Neuronal stem cell (in vitro differentiated cells): Measurements from ENCODE around the gene ZNF385B.

Source experiments
- DNase-seq: peaks from one replicate; pipeline ENCODE4 v3.0.0-alpha.2; 2013; ENCODE audit warnings: low spot score
- H2AFZ ChIP-seq: one replicate; pipeline ENCODE4 v1.6.1; 2013; ENCODE audit warnings: mild to moderate bottlenecking, low read length, inconsistent platforms
- H2AK5ac ChIP-seq: 2 replicates; pipeline ENCODE4 v1.6.1; 2013; ENCODE audit warnings: low read depth, mild to moderate bottlenecking, inconsistent platforms, low read length, moderate library complexity, mixed read lengths
- H2BK120ac ChIP-seq: 2 replicates; pipeline ENCODE4 v1.6.1; 2013; ENCODE audit warnings: low read depth, mild to moderate bottlenecking, inconsistent platforms, low read length, moderate library complexity, mixed read lengths
- H2BK12ac ChIP-seq: one replicate; pipeline ENCODE4 v1.6.1; 2013; ENCODE audit warnings: low read length, inconsistent platforms
- H2BK15ac ChIP-seq: 2 replicates; pipeline ENCODE4 v1.6.1; 2013; ENCODE audit warnings: mild to moderate bottlenecking, low read length, inconsistent platforms, mixed read lengths
- H2BK5ac ChIP-seq: one replicate; pipeline ENCODE4 v1.6.1; 2013; ENCODE audit warnings: inconsistent platforms, mild to moderate bottlenecking, low read length, moderate library complexity
- H3K14ac ChIP-seq: one replicate; pipeline ENCODE4 v1.6.1; 2013; ENCODE audit warnings: low read length, inconsistent platforms
- H3K18ac ChIP-seq: 2 replicates; pipeline ENCODE4 v1.6.1; 2013; ENCODE audit warnings: low read length, inconsistent platforms
- H3K23ac ChIP-seq: 2 replicates; pipeline ENCODE4 v1.6.1; 2013; ENCODE audit warnings: low read depth, mild to moderate bottlenecking, mixed read lengths, low read length, inconsistent platforms; ENCODE audit not compliant: poor library complexity
- H3K27ac ChIP-seq: replicated peaks from 3 replicates; pipeline ENCODE4 v1.5.1; 2013; ENCODE audit warnings: low read length, inconsistent platforms
- H3K27me3 ChIP-seq, 3 experiments: 2 replicates each; pipeline ENCODE4 v1.6.1; 2013; ENCODE audit warnings: low read length in 3 of 3, mild to moderate bottlenecking in 2 of 3, inconsistent platforms in 1 of 3, low read depth in 1 of 3, mixed read lengths in 1 of 3, moderate library complexity in 1 of 3; ENCODE audit not compliant: control insufficient read depth in 3 of 3, insufficient read depth in 3 of 3
- H3K36me3 ChIP-seq, 2 donors: replicated peaks in 1 of 2; 2 replicates each; pipeline ENCODE4 v1.6.1; 2013; ENCODE audit warnings: low read length in 2 of 2; ENCODE audit not compliant: control insufficient read depth in 2 of 2, insufficient read depth in 2 of 2
- H3K4ac ChIP-seq: 2 replicates; pipeline ENCODE4 v1.6.1; 2013; ENCODE audit warnings: inconsistent platforms, mild to moderate bottlenecking, low read length, moderate library complexity
- H3K4me1 ChIP-seq, 2 donors: 1 replicate in 1 of 2; 2 replicates in 1 of 2; pipeline ENCODE4 v1.6.1; 2013; ENCODE audit warnings: low read length in 2 of 2, low read depth in 1 of 2; ENCODE audit not compliant: control insufficient read depth in 2 of 2, insufficient read depth in 1 of 2
- H3K4me2 ChIP-seq: one replicate; pipeline ENCODE4 v1.6.1; 2013; ENCODE audit warnings: mild to moderate bottlenecking, low read length, inconsistent platforms; ENCODE audit not compliant: insufficient read depth, poor library complexity, severe bottlenecking
- H3K4me3 ChIP-seq, 2 donors: 2 replicates each; pipeline ENCODE4 v1.5.1; 2013; ENCODE audit warnings: low read length in 2 of 2, mild to moderate bottlenecking in 2 of 2, inconsistent platforms in 1 of 2, moderate library complexity in 1 of 2
- H3K79me1 ChIP-seq: one replicate; pipeline ENCODE4 v1.6.1; 2013; ENCODE audit warnings: low read depth, mild to moderate bottlenecking, inconsistent platforms, low read length, moderate library complexity
- H3K9ac ChIP-seq: one replicate; pipeline ENCODE4 v1.6.1; 2013; ENCODE audit warnings: mild to moderate bottlenecking, low read depth, low read length, inconsistent platforms; ENCODE audit not compliant: poor library complexity
- H3K9me3 ChIP-seq, 2 donors: replicated peaks in 1 of 2; 2 replicates each; pipeline versions ENCODE3 to v1.6.1; 2013; ENCODE audit warnings: low read length in 2 of 2, mild to moderate bottlenecking in 2 of 2, inconsistent platforms in 1 of 2, low read depth in 1 of 2, mixed read lengths in 1 of 2, moderate library complexity in 1 of 2; ENCODE audit not compliant: control insufficient read depth in 2 of 2, insufficient read depth in 1 of 2
- H4K8ac ChIP-seq: one replicate; pipeline ENCODE4 v1.6.1; 2013; ENCODE audit warnings: low read depth, mild to moderate bottlenecking, inconsistent platforms, low read length, moderate library complexity
- H4K91ac ChIP-seq: one replicate; pipeline ENCODE4 v1.6.1; 2013; ENCODE audit warnings: low read length, low read depth, mild to moderate bottlenecking, inconsistent platforms; ENCODE audit not compliant: poor library complexity
- WGBS, 2 donors: extraction: QIAGEN DNeasy Blood & Tissue Kit; methylation state at CpG; one replicate each; pipeline ENCODE4 v1.1.7; 2013; ENCODE audit warnings: missing lambda C conversion rate in 2 of 2, mixed read lengths in 1 of 2; ENCODE audit not compliant: insufficient read length in 2 of 2, insufficient replicate concordance in 1 of 2; ENCODE audit errors: extremely low coverage in 2 of 2; 5-methylcytosine and 5-hydroxymethylcytosine counted together

Gene ZNF385B

DNA sequence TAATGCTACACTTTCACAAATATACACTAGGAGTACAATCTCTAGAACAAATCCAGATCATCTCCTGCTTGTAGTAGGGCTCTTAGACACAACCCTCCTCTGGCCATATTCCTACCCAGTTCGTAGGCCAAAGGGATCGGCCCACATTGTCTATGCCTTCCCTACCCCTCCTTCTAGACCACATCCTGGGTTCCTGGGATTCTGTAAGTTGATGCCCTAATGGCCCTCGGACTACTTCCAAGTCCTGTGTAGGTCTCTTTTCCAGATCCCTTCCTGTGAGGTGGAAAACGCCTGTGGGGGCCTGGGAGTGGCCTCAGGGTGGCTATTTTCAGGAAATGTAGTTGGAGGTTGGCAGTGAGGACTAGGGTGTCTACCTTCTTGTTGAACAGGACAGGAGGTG, 289.7 kb downstream of the ZNF385B start:
- H3K4me1 ChIP-seq = peaks cover 0 to 3% of the 10 kb centered on the region in 2 donors
- H3K18ac ChIP-seq = no peak overlapping the region
- no peak for DNase-seq
- no peak overlapping the region for H2AFZ ChIP-seq
- H4K8ac ChIP-seq = no peak overlapping the region
- no peak overlapping the region for H3K27ac ChIP-seq
- H3K9ac ChIP-seq = no peak overlapping the region
- no peak overlapping the region for H3K4me3 ChIP-seq
- peaks cover 0 to 4% of the 10 kb centered on the region in 2 donors for H3K9me3 ChIP-seq
- H3K79me1 ChIP-seq = no peaks in the 10 kb centered on the region
- no peak overlapping the region for H2BK12ac ChIP-seq
- no peak overlapping the region for H2AK5ac ChIP-seq
- H4K91ac ChIP-seq = no peak overlapping the region
- no peak overlapping the region for H2BK120ac ChIP-seq
- H3K23ac ChIP-seq = no peak overlapping the region
- no peak overlapping the region for H2BK5ac ChIP-seq
- H3K36me3 ChIP-seq = peaks cover 0 to 1% of the 10 kb centered on the region in 2 donors
- H2BK15ac ChIP-seq = no peak overlapping the region
- H3K14ac ChIP-seq = no peak overlapping the region
- H3K27me3 ChIP-seq = no peaks in the 10 kb centered on the region
- no CpG with 5 or more reads among the region's 4 CpGs for WGBS, 2 donors
- no peak overlapping the region for H3K4ac ChIP-seq
- no peak overlapping the region for H3K4me2 ChIP-seq

DNA sequence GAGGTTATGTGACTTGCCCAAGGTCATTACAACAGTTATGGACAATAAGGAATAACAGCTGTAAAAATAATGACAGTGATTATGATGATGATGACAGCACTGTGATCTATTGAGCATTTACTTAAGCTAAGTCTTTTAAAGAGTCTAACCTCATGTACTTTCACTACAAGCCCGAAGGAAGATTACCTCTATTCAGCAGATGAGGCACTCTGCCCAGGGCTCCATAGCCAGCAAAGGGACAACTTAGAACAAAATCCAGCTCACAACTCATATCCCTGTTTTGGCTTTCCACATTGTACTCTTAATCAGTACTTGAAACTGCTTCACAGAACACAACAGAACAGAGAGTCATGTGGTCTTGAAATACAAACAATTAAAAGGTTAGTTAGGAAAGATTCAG, 290.2 kb downstream of the ZNF385B start:
- H3K9ac ChIP-seq = no peak overlapping the region
- H3K4ac ChIP-seq = no peak overlapping the region
- H3K27me3 ChIP-seq = no peaks in the 10 kb centered on the region
- no peak overlapping the region for H4K91ac ChIP-seq
- no CpG with 5 or more reads among the region's 1 CpG for WGBS, 2 donors
- no peak overlapping the region for H4K8ac ChIP-seq
- no peak overlapping the region for H2BK5ac ChIP-seq
- DNase-seq = no peak
- H2BK120ac ChIP-seq = no peak overlapping the region
- H3K36me3 ChIP-seq = peaks cover 0 to 1% of the 10 kb centered on the region in 2 donors
- H3K4me2 ChIP-seq = no peak overlapping the region
- no peak overlapping the region for H2AK5ac ChIP-seq
- no peak overlapping the region for H3K18ac ChIP-seq
- H3K23ac ChIP-seq = no peak overlapping the region
- H2AFZ ChIP-seq = no peak overlapping the region
- H3K27ac ChIP-seq = no peak overlapping the region
- H2BK12ac ChIP-seq = no peak overlapping the region
- no peak overlapping the region for H2BK15ac ChIP-seq
- no peaks in the 10 kb centered on the region for H3K79me1 ChIP-seq
- H3K4me3 ChIP-seq = no peak overlapping the region
- H3K14ac ChIP-seq = no peak overlapping the region
- peaks cover 0 to 3% of the 10 kb centered on the region in 2 donors for H3K4me1 ChIP-seq
- H3K9me3 ChIP-seq = peaks cover 0 to 4% of the 10 kb centered on the region in 2 donors

DNA sequence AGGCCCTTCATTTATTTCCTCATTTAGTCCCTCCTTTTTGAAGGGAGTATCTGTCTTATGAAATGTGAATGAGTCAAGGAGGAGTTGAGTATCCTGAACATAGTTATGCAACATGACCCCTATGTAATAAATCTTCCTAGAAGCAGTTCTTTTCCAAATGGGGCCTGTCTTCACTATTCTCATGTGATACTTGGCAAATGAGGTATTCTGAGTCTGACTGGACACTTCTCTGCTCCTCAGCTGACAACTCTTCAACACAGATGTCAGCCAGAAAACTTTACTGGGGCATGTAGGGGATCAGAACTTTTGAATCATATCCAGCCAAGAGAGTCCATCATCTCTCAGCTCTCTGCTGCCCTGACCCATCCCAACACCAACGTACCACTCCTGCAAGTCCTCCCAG, 291.6 kb downstream of the ZNF385B start:
- H3K4ac ChIP-seq = no peak overlapping the region
- no peak for DNase-seq

DNA sequence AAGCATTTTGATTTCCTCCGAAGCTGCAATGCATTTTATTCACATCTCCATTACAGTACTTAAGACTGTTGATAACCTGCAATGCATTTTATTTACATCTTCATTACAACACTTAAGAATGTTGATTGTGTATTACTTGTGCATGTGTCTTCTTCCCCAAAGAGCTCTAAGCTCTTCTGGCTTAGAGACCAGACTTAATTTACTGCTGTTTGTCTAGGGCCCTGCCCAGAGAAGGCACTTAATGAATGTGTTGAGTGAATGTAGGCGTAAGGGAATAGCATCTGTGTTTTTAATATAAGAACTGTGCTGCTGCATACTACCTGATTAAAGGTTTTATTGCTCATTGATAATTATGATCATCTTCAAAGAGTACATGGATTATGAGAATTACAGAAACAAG, 295.6 kb downstream of the ZNF385B start:
- Histone ChIP-seq H3K18ac (no peak overlapping the region), H3K27me3 (no peaks in the 10 kb centered on the region), H3K14ac (no peak overlapping the region), H2AK5ac (no peak overlapping the region), H4K91ac (no peak overlapping the region), H3K23ac (no peak overlapping the region), H3K79me1 (no peaks in the 10 kb centered on the region), H4K8ac (no peak overlapping the region), H3K4me1 (peaks cover 3% of the 10 kb centered on the region in 2 donors), H3K4ac (no peak overlapping the region), H3K9ac (no peak overlapping the region), H3K4me3 (no peak overlapping the region), H3K4me2 (no peak overlapping the region), H3K36me3 (no peaks in the 10 kb centered on the region), H3K27ac (no peak overlapping the region), H2BK120ac (no peak overlapping the region), H2BK5ac (no peak overlapping the region), H2AFZ (no peak overlapping the region), H2BK15ac (no peak overlapping the region), H2BK12ac (no peak overlapping the region), H3K9me3 (no peaks in the 10 kb centered on the region)
- no CpG with 5 or more reads among the region's 2 CpGs for WGBS, 2 donors
- DNase-seq = no peak

More for the DNA sequence above, 291.6 kb downstream of the ZNF385B start:
- Histone ChIP-seq H3K27me3 (no peaks in the 10 kb centered on the region), H2BK120ac (no peak overlapping the region), H3K36me3 (no peaks in the 10 kb centered on the region), H3K4me2 (no peak overlapping the region), H2BK12ac (no peak overlapping the region), H2BK15ac (no peak overlapping the region), H3K79me1 (no peaks in the 10 kb centered on the region), H2AK5ac (no peak overlapping the region), H3K9me3 (peaks cover 0 to 4% of the 10 kb centered on the region in 2 donors), H4K8ac (no peak overlapping the region), H3K23ac (no peak overlapping the region), H3K4me3 (no peak overlapping the region), H2AFZ (no peak overlapping the region), H3K18ac (no peak overlapping the region), H4K91ac (no peak overlapping the region), H3K9ac (no peak overlapping the region), H2BK5ac (no peak overlapping the region), H3K14ac (no peak overlapping the region), H3K4me1 (peaks cover 0 to 3% of the 10 kb centered on the region in 2 donors), H3K27ac (no peak overlapping the region)
- no CpG with 5 or more reads among the region's 1 CpG for WGBS, 2 donors
